ENCODE results near the gene FBXW8. TPM values are rescaled to one million over a fixed set of nuclear protein-coding genes. Genes with fewer than 3 reads are reported as not detected.

The FBXW8 gene
- total RNA-seq, 1 donor from 2014 or later = 13.8 TPM

GRCh38 chr12:117064596-117064995 is 153.8 kb downstream of the FBXW8 start:
- intact Hi-C loops (cut with DNase I) = no loop called here
- no peaks in the 10 kb centered on the region for H3K36me3 ChIP-seq
- H3K4me3 ChIP-seq = no peak overlapping the region
- DNase-seq (ENCODE audit: extremely low spot score in 2 of 2) = no peak
- H3K9me3 ChIP-seq = no peaks in the 10 kb centered on the region
- no peak overlapping the region for H3K27ac ChIP-seq
- no peak for TF ChIP-seq POLR2A (IDR thresholded peaks at IDR 0.05)
- no peak for TF ChIP-seq POLR2AphosphoS5 (IDR thresholded peaks at IDR 0.05; ENCODE audit: insufficient read depth in 1 of 2, low read depth in 1 of 2)
- TF ChIP-seq CTCF (IDR thresholded peaks at IDR 0.05) = no peak
- H3K27me3 ChIP-seq = no peaks in the 10 kb centered on the region
- H3K4me1 ChIP-seq = no peaks in the 10 kb centered on the region

- Histone ChIP-seq H3K36me3 (no peaks in the 10 kb centered on the region), H3K4me3 (no peak overlapping the region), H3K27me3 (no peaks in the 10 kb centered on the region), H3K27ac (no peak overlapping the region), H3K9me3 (no peaks in the 10 kb centered on the region), H3K4me1 (no peaks in the 10 kb centered on the region)
- intact Hi-C loops (cut with DNase I) = no loop called here
- TF ChIP-seq POLR2AphosphoS5 (IDR thresholded peaks at IDR 0.05; ENCODE audit: insufficient read depth in 1 of 2, low read depth in 1 of 2) (no peak), CTCF (IDR thresholded peaks at IDR 0.05) (no peak), POLR2A (IDR thresholded peaks at IDR 0.05) (no peak)
- no peak for DNase-seq (ENCODE audit: extremely low spot score in 2 of 2)
These were observed 156.3 kb downstream of the FBXW8 start for GRCh38 chr12:117067016-117067415.

- no peaks in the 10 kb centered on the region for H3K36me3 ChIP-seq
- TF ChIP-seq POLR2A (IDR thresholded peaks at IDR 0.05) = no peak
- no peak for TF ChIP-seq CTCF (IDR thresholded peaks at IDR 0.05)
- TF ChIP-seq POLR2AphosphoS5 (IDR thresholded peaks at IDR 0.05; ENCODE audit: insufficient read depth in 1 of 2, low read depth in 1 of 2) = no peak
These were observed 156.9 kb downstream of the FBXW8 start for GRCh38 chr12:117067638-117068037.

GRCh38 chr12:117068492-117068891 is 157.7 kb downstream of the FBXW8 start:
- Histone ChIP-seq H3K4me1 (no peaks in the 10 kb centered on the region), H3K4me3 (no peak overlapping the region), H3K27ac (no peak overlapping the region), H3K36me3 (no peaks in the 10 kb centered on the region), H3K27me3 (no peaks in the 10 kb centered on the region), H3K9me3 (no peaks in the 10 kb centered on the region)
- no peak for TF ChIP-seq POLR2A (IDR thresholded peaks at IDR 0.05)
- TF ChIP-seq POLR2AphosphoS5 (IDR thresholded peaks at IDR 0.05; ENCODE audit: insufficient read depth in 1 of 2, low read depth in 1 of 2) = no peak
- TF ChIP-seq CTCF (IDR thresholded peaks at IDR 0.05) = no peak
- intact Hi-C loops (cut with DNase I) = no loop called here
- no peak for DNase-seq (ENCODE audit: extremely low spot score in 2 of 2)

More at GRCh38 chr12:117067638-117068037, 156.9 kb downstream of the FBXW8 start:
- Histone ChIP-seq H3K9me3 (no peaks in the 10 kb centered on the region), H3K4me3 (no peak overlapping the region), H3K27ac (no peak overlapping the region), H3K27me3 (no peaks in the 10 kb centered on the region), H3K4me1 (no peaks in the 10 kb centered on the region)
- DNase-seq (ENCODE audit: extremely low spot score in 2 of 2) = no peak
- intact Hi-C loops (cut with DNase I) = no loop called here

- TF ChIP-seq POLR2A (IDR thresholded peaks at IDR 0.05) (no peak), CTCF (IDR thresholded peaks at IDR 0.05) (no peak), POLR2AphosphoS5 (IDR thresholded peaks at IDR 0.05; ENCODE audit: insufficient read depth in 1 of 2, low read depth in 1 of 2) (no peak)
- H3K4me1 ChIP-seq = no peaks in the 10 kb centered on the region
- DNase-seq (ENCODE audit: extremely low spot score in 2 of 2) = no peak
- H3K36me3 ChIP-seq = no peaks in the 10 kb centered on the region
- H3K27me3 ChIP-seq = no peaks in the 10 kb centered on the region
- H3K9me3 ChIP-seq = no peaks in the 10 kb centered on the region
- intact Hi-C loops (cut with DNase I) = no loop called here
- H3K4me3 ChIP-seq = no peak overlapping the region
- H3K27ac ChIP-seq = no peak overlapping the region
These were observed 158.5 kb downstream of the FBXW8 start for GRCh38 chr12:117069101-117069797.

Measured in vagina (tissue), 2 donors.